ENCODE data around the gene TCIRG1.

The TCIRG1 gene

GRCh38 chr11:68043349-68044144, 4.7 kb downstream of the TCIRG1 start:
- DNase-seq (ENCODE audit: extremely low spot score), result no peak
- CTCF ChIA-PET, result no interaction called here

DNA sequence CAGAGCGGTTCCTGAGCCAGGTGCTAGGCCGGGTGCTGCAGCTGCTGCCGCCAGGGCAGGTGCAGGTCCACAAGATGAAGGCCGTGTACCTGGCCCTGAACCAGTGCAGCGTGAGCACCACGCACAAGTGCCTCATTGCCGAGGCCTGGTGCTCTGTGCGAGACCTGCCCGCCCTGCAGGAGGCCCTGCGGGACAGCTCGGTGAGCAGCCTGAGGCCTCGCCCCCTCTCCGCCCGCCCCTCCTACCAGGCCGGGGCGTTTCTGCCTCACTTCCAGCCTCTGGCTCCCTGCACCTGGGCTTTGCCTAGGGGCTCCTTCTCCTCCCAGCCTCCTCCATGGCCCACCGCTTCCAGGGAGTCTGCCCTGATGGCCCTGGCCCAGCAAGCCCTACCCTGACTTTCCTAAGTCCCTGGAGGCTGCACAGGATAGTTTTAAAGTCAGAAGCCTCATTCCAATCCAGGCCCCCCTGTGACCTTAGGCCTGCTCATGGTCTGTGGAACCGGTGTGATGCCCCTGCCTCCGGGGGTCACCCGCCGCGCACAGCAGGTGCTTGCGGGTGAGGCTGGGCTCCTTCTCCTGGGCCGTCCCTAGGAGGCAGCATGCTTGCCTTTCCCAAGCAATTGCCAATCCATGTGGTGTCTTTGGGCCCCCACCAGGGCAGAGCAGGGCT, 5.5 kb downstream of the TCIRG1 start:
- DNase-seq (ENCODE audit: extremely low spot score), result no peak
- no peak for TF ChIP-seq CTCF (IDR thresholded peaks at IDR 0.05; ENCODE audit: control extremely low read depth, extremely low read depth, low read depth, missing control alignments)
- ChIA-PET CTCF (no interaction called here), POLR2A (interaction anchor here (1.8 kb wide), 1 partner anchor 8 kb away, joined by 5 read pairs; no protein-coding TSS in a partner anchor)

More at GRCh38 chr11:68043349-68044144, 4.7 kb downstream of the TCIRG1 start:
- no peak for TF ChIP-seq CTCF (IDR thresholded peaks at IDR 0.05; ENCODE audit: control extremely low read depth, extremely low read depth, low read depth, missing control alignments)
- POLR2A ChIA-PET, result interaction anchor here (0.6 to 1.8 kb wide), 2 partner anchors 9 to 69 kb away, joined by 5 to 8 read pairs; no protein-coding TSS in a partner anchor

DNA sequence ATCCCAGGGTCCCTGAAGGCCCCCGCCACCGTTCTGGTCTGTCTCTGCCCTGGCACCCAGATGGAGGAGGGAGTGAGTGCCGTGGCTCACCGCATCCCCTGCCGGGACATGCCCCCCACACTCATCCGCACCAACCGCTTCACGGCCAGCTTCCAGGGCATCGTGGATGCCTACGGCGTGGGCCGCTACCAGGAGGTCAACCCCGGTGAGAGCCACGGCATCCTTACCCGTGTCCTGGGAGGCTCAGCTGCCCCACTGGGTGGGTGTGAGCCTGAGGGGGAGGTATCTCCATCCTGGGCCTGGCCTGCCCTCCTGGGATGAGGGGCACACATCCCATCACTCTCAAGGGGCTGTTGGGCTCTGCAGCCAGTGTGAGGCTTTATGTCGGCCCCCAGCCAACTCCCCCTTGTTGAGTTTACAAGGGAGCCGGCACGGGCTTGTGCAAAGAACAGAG, 6.1 kb downstream of the TCIRG1 start:
- CTCF ChIA-PET, result interaction anchor here (1.1 kb wide), 1 partner anchor 15 kb away, joined by 3 read pairs; no protein-coding TSS in a partner anchor
- TF ChIP-seq CTCF (IDR thresholded peaks at IDR 0.05; ENCODE audit: control extremely low read depth, extremely low read depth, low read depth, missing control alignments), result no peak
- DNase-seq (ENCODE audit: extremely low spot score), result no peak
- POLR2A ChIA-PET, result no interaction called here

GRCh38 chr11:68047437-68048290, 8.8 kb downstream of the TCIRG1 start:
- DNase-seq (ENCODE audit: extremely low spot score), result no peak
- TF ChIP-seq CTCF (IDR thresholded peaks at IDR 0.05; ENCODE audit: control extremely low read depth, extremely low read depth, low read depth, missing control alignments), result no peak
- POLR2A ChIA-PET, result interaction anchor here (0.6 kb wide), 1 partner anchor 29 kb away, joined by 3 read pairs; no protein-coding TSS in a partner anchor
- CTCF ChIA-PET, result no interaction called here

DNA sequence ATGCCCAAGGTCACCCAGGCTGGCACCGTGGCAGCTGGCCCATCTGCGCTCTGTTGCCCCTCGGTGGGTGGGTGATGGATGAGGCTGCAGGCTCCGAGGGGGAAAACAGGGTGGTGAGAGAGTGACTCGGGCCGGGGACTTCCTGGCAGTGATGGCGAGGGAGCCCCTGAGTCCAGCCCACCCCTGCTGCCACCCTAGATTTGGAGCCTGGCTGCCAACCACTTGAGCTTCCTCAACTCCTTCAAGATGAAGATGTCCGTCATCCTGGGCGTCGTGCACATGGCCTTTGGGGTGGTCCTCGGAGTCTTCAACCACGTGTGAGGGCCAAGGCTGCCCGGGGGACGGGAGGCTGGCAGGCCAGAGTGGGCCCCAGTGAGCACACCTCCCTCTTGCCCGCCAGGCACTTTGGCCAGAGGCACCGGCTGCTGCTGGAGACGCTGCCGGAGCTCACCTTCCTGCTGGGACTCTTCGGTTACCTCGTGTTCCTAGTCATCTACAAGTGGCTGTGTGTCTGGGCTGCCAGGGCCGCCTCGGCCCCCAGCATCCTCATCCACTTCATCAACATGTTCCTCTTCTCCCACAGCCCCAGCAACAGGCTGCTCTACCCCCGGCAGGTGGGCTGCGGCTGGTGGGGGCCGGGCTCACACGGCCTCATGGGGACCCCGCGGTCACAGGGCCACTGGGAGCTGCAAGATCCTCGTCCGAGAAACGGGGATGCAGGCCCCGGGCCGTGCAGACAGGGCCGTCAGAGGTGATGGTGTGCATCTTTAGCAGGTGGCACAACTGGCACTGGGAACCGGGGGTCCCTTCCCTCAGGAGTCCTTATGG, 10.1 kb downstream of the TCIRG1 start:
- no peak for DNase-seq (ENCODE audit: extremely low spot score)
- POLR2A ChIA-PET, result no interaction called here
- no peak for TF ChIP-seq CTCF (IDR thresholded peaks at IDR 0.05; ENCODE audit: control extremely low read depth, extremely low read depth, low read depth, missing control alignments)

More for the DNA sequence above, 10.1 kb downstream of the TCIRG1 start:
- CTCF ChIA-PET, result no interaction called here
